Gastroesophageal sphincter (tissue), 3 donors: ENCODE data around the gene FADS6.
"Not testable (repeated sequence)": the region's sequence is repeated elsewhere in the genome, so short reads cannot be mapped to it uniquely, and the experiment has no call there.

ENCODE experiments used
- CTCF ChIP-seq, 4 experiments: fragments of 200-600 bp in 2 of 4; fragments of 450-650 bp in 2 of 4; sonication (generic) in 1 of 4; IDR thresholded peaks; one replicate each; pipeline ENCODE4 v1.5.1; 2017 to 2019; ENCODE audit warnings: antibody characterized with exemption in 4 of 4, mild to moderate bottlenecking in 2 of 4, moderate library complexity in 2 of 4
- POLR2A ChIP-seq, 2 donors: fragments of 450-650 bp; IDR thresholded peaks; one replicate each; pipeline ENCODE4 v1.6.1; 2017; ENCODE audit warnings: antibody characterized with exemption in 2 of 2, mild to moderate bottlenecking in 2 of 2, moderate library complexity in 1 of 2

- TF ChIP-seq POLR2A, CTCF (IDR thresholded peaks at IDR 0.05): not testable (repeated sequence)
These were observed 23.4 kb downstream of the FADS6 start for GRCh38 chr17:74870028-74870427.
